HEK293T (cell line): ENCODE measurements around the gene GJD4.

Experiments
- CTCF ChIA-PET: fragments of 350-600 bp; formaldehyde crosslinking; extraction: SDS; loops from one replicate; lab custom pipeline; 2021; ENCODE audit warnings: antibody characterized with exemption, inconsistent platforms; lab: Yijun Ruan, JAX
- POLR2A ChIA-PET: fragments of 350-600 bp; formaldehyde crosslinking; extraction: SDS; loops from one replicate; lab custom pipeline; 2020; ENCODE audit warnings: antibody characterized with exemption, inconsistent platforms; lab: Yijun Ruan, JAX
- DNase-seq: peaks from one replicate; pipeline ENCODE4 v3.0.0; 2012; ENCODE audit warnings: mixed read lengths; ENCODE audit errors: extremely low spot score
- ARNT ChIP-seq: fragments of 450-650 bp; IDR thresholded peaks from 2 replicates; pipeline ENCODE4 v1.6.1; 2017; ENCODE audit warnings: mild to moderate bottlenecking
- BHLHE40 ChIP-seq: fragments of 450-650 bp; IDR thresholded peaks from 2 replicates; pipeline ENCODE4 v1.6.1; 2016; ENCODE audit warnings: mild to moderate bottlenecking, moderate library complexity, borderline replicate concordance
- CTBP1 ChIP-seq: fragments of 450-650 bp; IDR thresholded peaks from 2 replicates; pipeline ENCODE4 v1.6.1; 2016; ENCODE audit warnings: borderline replicate concordance
- ELF4 ChIP-seq: fragments of 450-650 bp; IDR thresholded peaks from 2 replicates; pipeline ENCODE4 v1.6.1; 2017; ENCODE audit warnings: antibody characterized with exemption
- FOXA1 ChIP-seq: fragments of 450-650 bp; IDR thresholded peaks from 2 replicates; pipeline ENCODE4 v1.6.1; 2016; ENCODE audit warnings: mild to moderate bottlenecking
- FOXK2 ChIP-seq: fragments of 450-650 bp; IDR thresholded peaks from 2 replicates; pipeline ENCODE4 v1.6.1; 2016; ENCODE audit warnings: mild to moderate bottlenecking
- FOXM1 ChIP-seq: fragments of 450-650 bp; IDR thresholded peaks from 2 replicates; pipeline ENCODE4 v1.6.1; 2017; ENCODE audit warnings: mild to moderate bottlenecking, borderline replicate concordance
- HDGF ChIP-seq: fragments of 450-650 bp; IDR thresholded peaks from 2 replicates; pipeline ENCODE4 v1.6.1; 2017; ENCODE audit warnings: antibody characterized with exemption, borderline replicate concordance
- L3MBTL2 ChIP-seq: fragments of 450-650 bp; conservative IDR thresholded peaks from 2 replicates; pipeline ENCODE4 v1.6.1; 2016; ENCODE audit warnings: mild to moderate bottlenecking
- LEF1 ChIP-seq: fragments of 450-650 bp; IDR thresholded peaks from 2 replicates; pipeline ENCODE4 v1.6.1; 2017; ENCODE audit warnings: mild to moderate bottlenecking, borderline replicate concordance
- NFRKB ChIP-seq: fragments of 450-650 bp; IDR thresholded peaks from 2 replicates; pipeline ENCODE4 v1.6.1; 2016; ENCODE audit warnings: mild to moderate bottlenecking, moderate library complexity
- SP1 ChIP-seq: fragments of 450-650 bp; IDR thresholded peaks from 2 replicates; pipeline ENCODE4 v1.6.1; 2017
- SUZ12 ChIP-seq: fragments of 450-650 bp; IDR thresholded peaks from 2 replicates; pipeline ENCODE4 v1.6.1; 2016; ENCODE audit warnings: mild to moderate bottlenecking
- TARDBP ChIP-seq: fragments of 450-650 bp; IDR thresholded peaks from 2 replicates; pipeline ENCODE4 v1.6.1; 2016
- ZNF384 ChIP-seq: fragments of 450-650 bp; IDR thresholded peaks from 2 replicates; pipeline ENCODE4 v1.6.1; 2016
- TF ChIP-seq, protein P1 (sequence below): fragments of 450-650 bp; IDR thresholded peaks from 2 replicates; pipeline ENCODE4 v1.6.1; 2016

GJD4 gene

DNA sequence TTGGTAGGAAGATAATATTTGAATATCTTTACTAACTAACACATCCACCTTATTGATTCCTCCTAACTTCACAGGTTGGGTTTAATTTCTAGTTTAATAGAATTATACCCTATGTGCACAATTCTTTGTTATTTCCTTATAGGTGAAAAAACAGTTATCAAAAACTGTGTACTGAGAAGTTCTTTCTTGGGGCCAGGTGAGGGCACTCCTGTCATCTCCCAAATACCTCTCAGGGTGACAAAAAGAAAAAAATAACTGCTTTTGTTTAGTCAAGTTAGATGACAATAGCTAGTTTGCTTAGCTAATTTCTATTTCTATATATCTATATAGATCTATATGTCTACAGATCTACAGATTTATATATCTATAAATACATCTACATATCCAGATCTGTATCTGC is 26.9 kb downstream of the GJD4 start:
- CTCF ChIA-PET = interaction anchor here (1.0 to 1.3 kb wide), 2 partner anchors 1148 to 1149 kb away, joined by 3 read pairs; no protein-coding TSS in a partner anchor

DNA sequence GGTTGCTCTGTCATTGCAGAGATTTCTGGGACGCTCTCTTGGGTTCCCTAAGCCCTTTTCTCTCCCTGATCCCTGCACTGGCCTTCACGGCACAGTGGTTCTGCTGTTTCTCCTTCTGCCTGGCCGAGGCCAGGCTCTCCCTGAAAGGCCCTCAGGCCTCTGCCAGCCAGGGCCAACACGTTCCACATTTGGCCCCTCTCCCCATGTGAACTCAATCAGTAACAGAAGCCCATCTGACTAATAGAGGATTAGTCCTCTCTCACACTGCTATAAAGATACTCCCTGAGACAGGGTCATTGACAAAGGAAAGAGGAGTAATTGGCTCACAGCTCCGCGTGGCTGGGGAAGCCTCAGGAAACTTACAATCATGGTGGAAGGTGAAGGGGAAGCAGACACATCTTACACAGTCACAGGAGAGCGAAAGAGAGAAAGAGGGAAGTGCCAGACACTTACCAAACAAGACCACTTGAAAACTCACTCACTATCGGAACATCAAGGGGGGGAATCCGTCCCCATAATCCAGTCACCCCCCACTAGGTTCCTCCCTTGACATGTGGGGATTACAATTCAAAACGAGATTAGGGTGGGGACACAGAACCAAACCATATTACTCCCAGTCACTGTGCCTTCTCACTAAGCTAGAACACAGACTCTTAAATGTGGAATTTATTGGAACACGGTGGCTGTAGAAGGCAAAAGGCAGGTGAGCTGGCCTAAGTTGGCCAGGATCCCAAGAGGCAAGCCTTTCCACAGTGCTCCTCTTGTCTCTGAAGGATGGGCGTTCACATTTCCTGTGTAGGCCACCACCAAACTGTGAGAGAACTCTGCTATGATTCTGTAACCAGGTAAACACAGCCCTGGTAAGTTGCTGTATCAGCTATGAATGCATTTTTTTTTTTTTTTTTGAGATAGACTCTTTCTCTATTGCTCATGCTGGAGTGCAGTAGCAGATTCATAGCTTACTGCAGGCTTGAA is 28.2 kb downstream of the GJD4 start:
- ChIA-PET CTCF (interaction anchor here (0.5 to 1.3 kb wide), 2 partner anchors 1146 to 1148 kb away, joined by 3 read pairs; no protein-coding TSS in a partner anchor), POLR2A (no interaction called here)

More for the DNA sequence above, 26.9 kb downstream of the GJD4 start:
- no peak for TF ChIP-seq SP1
- no peak for DNase-seq
- POLR2A ChIA-PET = no interaction called here

DNA sequence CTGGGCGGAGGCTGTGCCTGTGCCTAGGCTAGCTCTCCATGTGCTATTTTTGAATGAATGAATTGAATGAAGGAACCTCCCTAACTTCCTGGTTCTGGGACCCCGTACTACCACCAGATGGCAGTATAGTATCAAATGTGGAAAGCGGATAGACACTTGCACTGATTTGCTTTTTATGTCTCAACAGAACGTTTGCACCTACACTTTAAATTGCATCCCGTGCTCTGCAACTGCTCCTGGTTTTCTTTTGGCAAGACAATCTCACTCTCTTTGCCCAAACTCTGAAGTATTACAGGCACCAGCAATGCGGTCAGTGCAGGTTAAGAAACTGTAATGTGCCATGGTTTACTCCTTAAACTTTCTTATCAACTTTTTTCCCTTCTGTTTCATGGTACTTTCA is 30.4 kb downstream of the GJD4 start:
- DNase-seq = peak; percentile 39
- CTCF ChIA-PET = interaction anchor here (0.6 to 5.2 kb wide), 18 partner anchors 8 to 1245 kb away, joined by 3 to 28 read pairs (median 4); no protein-coding TSS in a partner anchor

More for the DNA sequence above, 28.2 kb downstream of the GJD4 start:
- TF ChIP-seq HDGF (no peak), SUZ12 (no peak), CTBP1 (no peak), BHLHE40 (no peak), FOXA1 (no peak), L3MBTL2 (no peak), ZNF384 (no peak), TARDBP (no peak), NFRKB (no peak), ARNT (no peak), SP1 (no peak), FOXM1 (no peak), FOXK2 (no peak), LEF1 (no peak), ELF4 (no peak)
- TF ChIP-seq, protein P1, sequence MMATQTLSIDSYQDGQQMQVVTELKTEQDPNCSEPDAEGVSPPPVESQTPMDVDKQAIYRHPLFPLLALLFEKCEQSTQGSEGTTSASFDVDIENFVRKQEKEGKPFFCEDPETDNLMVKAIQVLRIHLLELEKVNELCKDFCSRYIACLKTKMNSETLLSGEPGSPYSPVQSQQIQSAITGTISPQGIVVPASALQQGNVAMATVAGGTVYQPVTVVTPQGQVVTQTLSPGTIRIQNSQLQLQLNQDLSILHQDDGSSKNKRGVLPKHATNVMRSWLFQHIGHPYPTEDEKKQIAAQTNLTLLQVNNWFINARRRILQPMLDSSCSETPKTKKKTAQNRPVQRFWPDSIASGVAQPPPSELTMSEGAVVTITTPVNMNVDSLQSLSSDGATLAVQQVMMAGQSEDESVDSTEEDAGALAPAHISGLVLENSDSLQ = no peak
- DNase-seq = no peak

DNA sequence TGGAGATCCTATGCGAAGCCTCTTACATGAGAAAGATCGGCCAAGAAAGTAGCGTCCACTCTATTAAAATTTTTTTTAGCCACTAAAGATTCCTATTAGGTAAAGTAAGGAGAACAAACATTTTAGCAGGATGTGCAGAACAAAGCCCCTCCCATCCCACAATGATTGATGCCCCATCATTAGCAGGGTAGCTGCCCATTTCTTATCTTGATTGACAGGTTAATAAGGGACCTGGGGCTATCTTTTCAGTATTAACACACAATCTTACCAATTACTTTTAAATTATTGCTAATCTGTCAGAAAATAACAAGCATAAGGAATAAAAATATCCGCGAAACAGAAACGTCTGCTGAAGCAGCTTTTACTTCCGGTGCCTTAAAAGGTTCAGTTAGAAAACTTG is 31.8 kb downstream of the GJD4 start:
- no peak for TF ChIP-seq L3MBTL2
- TF ChIP-seq, protein P1 = peak; percentile 96
- ChIA-PET POLR2A (interaction anchor here (1.0 to 1.3 kb wide), 2 partner anchors 24 to 279 kb away, joined by 4 to 5 read pairs; no protein-coding TSS in a partner anchor), CTCF (interaction anchor here (1.0 to 5.2 kb wide), 5 partner anchors 24 to 1244 kb away, joined by 3 to 28 read pairs (median 8); no protein-coding TSS in a partner anchor)
- no peak for DNase-seq

More for the DNA sequence above, 30.4 kb downstream of the GJD4 start:
- POLR2A ChIA-PET = no interaction called here
- TF ChIP-seq ELF4 = peak; percentile 59; the same call in 1 of the 2 replicates
- TF ChIP-seq, protein P1 = no peak

DNA sequence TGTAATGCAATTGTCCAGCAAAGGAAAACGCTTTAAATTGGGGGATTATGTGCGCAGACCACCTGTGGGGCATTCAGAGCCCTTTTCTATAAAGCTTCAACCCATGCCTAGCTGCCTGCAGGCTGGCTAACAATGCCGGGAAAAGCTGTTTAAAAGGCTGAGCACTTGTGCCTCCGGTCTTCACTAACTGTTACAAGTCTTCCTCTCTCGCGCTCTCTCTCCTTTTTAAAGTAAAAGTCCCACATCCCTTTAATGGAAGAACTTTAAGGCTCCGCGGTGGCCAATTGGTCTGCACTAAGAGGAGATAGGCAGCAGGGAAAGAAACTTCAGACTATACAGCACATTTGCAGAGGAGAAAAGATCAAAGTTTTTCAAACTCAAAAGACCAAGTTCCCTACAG is 32.3 kb downstream of the GJD4 start:
- TF ChIP-seq ZNF384 (no peak), LEF1 (no peak), NFRKB (no peak), BHLHE40 (no peak), FOXM1 (no peak), HDGF (no peak), FOXA1 (no peak), CTBP1 (no peak), TARDBP (no peak)

DNA sequence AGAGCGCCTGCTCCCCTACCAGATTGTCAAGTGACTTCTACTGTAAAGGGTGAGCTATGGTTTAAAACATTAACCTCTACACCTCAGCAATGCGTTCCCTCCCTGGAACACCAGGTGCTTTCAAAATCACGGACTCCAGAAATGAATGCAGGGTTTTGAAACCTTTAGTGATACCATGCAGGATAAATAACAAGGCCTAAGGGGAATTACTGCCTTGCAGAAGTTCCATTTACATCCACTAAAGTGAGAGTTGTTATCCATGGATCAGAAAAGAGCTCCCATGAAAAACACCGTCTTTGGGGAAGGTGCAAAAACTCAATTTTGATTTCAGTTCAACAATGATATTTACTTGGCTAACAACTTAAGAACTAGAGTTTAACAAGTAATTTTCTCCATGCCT is 33.0 kb downstream of the GJD4 start:
- DNase-seq = no peak
- TF ChIP-seq SUZ12 (no peak), FOXA1 (no peak), ELF4 (no peak), L3MBTL2 (no peak), HDGF (no peak), BHLHE40 (no peak), CTBP1 (no peak)
- ChIA-PET CTCF (interaction anchor here (0.6 to 5.2 kb wide), 6 partner anchors 25 to 1253 kb away, joined by 3 to 28 read pairs (median 6); no protein-coding TSS in a partner anchor), POLR2A (interaction anchor here (0.6 to 1.3 kb wide), 2 partner anchors 26 to 53 kb away, joined by 3 to 4 read pairs; no protein-coding TSS in a partner anchor)

More for the DNA sequence above, 32.3 kb downstream of the GJD4 start:
- ChIA-PET POLR2A (interaction anchor here (0.7 to 1.3 kb wide), 3 partner anchors 25 to 279 kb away, joined by 3 to 5 read pairs (median 4); no protein-coding TSS in a partner anchor), CTCF (interaction anchor here (1.0 to 5.2 kb wide), 5 partner anchors 24 to 1243 kb away, joined by 3 to 28 read pairs (median 8); no protein-coding TSS in a partner anchor)
- DNase-seq = no peak
